Activated T-helper 1 cell treated with anti-CD3 and anti-CD28 coated beads, Interleukin-2, amount 50 U/mL, for 16 hours (primary cell): Measurements from ENCODE around the gene CRISPLD2.
"Not testable (repeated sequence)": the region's sequence is repeated elsewhere in the genome, so short reads cannot be mapped to it uniquely, and the experiment has no call there.

ENCODE experiments used
- DNase-seq, 2 donors: peaks; one replicate each; pipeline ENCODE4 v3.0.0-alpha.2; 2020; ENCODE audit warnings: low read depth in 1 of 2, low spot score in 1 of 2

Gene CRISPLD2

GRCh38 chr16:84839054-84839453 lies 19.3 kb downstream of the CRISPLD2 start:
- DNase-seq: no peak

- DNase-seq: no peak
Measured at GRCh38 chr16:84839956-84840355, 20.2 kb downstream of the CRISPLD2 start.

- DNase-seq: no peak
Measured at GRCh38 chr16:84840687-84841627, 21.2 kb downstream of the CRISPLD2 start.

- no peak for DNase-seq
Measured at GRCh38 chr16:84841787-84842300, 22.1 kb downstream of the CRISPLD2 start.

- no peak for DNase-seq
Measured at GRCh38 chr16:84842516-84843148, 22.8 kb downstream of the CRISPLD2 start.

- DNase-seq: no peak
Measured at GRCh38 chr16:84843149-84844048, 23.6 kb downstream of the CRISPLD2 start.

GRCh38 chr16:84844049-84844350 lies 24.2 kb downstream of the CRISPLD2 start:
- no peak for DNase-seq

- DNase-seq: no peak
Measured at GRCh38 chr16:84844559-84845495, 25.0 kb downstream of the CRISPLD2 start.

- DNase-seq: no peak
Measured at GRCh38 chr16:84845496-84846002, 25.8 kb downstream of the CRISPLD2 start.

GRCh38 chr16:84847564-84848355 lies 28.0 kb downstream of the CRISPLD2 start:
- DNase-seq: no peak

GRCh38 chr16:84848986-84849634 lies 29.3 kb downstream of the CRISPLD2 start:
- no peak for DNase-seq

- DNase-seq: no peak
Measured at GRCh38 chr16:84849751-84850150, 30.0 kb downstream of the CRISPLD2 start.

- DNase-seq: no peak
Measured at GRCh38 chr16:84850714-84851113, 30.9 kb downstream of the CRISPLD2 start.

GRCh38 chr16:84851192-84852127 lies 31.7 kb downstream of the CRISPLD2 start:
- DNase-seq: no peak

- no peak for DNase-seq
Measured at GRCh38 chr16:84853534-84853933, 33.7 kb downstream of the CRISPLD2 start.

GRCh38 chr16:84854759-84855158 lies 35.0 kb downstream of the CRISPLD2 start:
- no peak for DNase-seq

GRCh38 chr16:84855435-84856202 lies 35.8 kb downstream of the CRISPLD2 start:
- not testable (repeated sequence) for DNase-seq
